ENCODE results near the gene EMILIN3. TPM values are rescaled to one million over a fixed set of nuclear protein-coding genes. Genes with fewer than 3 reads are reported as not detected.

EMILIN3 gene
- total and polyA plus RNA-seq, 2 of the 8 experiments (the other 6 are each of a cell fraction or from before 2014, with no cell fraction given): 3.8 to 5.2 TPM

DNA sequence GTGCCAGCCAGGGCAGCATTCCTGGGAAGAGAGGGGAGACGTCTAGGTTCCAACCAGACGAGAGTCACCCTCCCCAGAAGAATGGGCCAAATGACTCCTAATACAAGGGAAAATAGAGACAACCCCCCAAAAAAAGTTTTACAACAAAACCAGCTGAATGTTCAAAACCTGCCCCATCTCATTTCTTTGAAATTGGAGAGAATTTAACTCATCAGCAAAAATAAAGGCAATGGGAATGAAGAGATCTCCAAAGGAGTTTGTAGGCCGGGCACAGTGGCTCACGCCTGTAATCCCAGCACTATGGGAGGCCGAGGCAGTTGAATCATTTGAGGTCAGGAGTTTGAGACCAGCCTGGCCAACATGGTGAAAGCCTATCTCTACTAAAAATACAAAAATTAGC, 9.7 kb upstream of the EMILIN3 start (continued):
- TF ChIP-seq, protein P1, sequence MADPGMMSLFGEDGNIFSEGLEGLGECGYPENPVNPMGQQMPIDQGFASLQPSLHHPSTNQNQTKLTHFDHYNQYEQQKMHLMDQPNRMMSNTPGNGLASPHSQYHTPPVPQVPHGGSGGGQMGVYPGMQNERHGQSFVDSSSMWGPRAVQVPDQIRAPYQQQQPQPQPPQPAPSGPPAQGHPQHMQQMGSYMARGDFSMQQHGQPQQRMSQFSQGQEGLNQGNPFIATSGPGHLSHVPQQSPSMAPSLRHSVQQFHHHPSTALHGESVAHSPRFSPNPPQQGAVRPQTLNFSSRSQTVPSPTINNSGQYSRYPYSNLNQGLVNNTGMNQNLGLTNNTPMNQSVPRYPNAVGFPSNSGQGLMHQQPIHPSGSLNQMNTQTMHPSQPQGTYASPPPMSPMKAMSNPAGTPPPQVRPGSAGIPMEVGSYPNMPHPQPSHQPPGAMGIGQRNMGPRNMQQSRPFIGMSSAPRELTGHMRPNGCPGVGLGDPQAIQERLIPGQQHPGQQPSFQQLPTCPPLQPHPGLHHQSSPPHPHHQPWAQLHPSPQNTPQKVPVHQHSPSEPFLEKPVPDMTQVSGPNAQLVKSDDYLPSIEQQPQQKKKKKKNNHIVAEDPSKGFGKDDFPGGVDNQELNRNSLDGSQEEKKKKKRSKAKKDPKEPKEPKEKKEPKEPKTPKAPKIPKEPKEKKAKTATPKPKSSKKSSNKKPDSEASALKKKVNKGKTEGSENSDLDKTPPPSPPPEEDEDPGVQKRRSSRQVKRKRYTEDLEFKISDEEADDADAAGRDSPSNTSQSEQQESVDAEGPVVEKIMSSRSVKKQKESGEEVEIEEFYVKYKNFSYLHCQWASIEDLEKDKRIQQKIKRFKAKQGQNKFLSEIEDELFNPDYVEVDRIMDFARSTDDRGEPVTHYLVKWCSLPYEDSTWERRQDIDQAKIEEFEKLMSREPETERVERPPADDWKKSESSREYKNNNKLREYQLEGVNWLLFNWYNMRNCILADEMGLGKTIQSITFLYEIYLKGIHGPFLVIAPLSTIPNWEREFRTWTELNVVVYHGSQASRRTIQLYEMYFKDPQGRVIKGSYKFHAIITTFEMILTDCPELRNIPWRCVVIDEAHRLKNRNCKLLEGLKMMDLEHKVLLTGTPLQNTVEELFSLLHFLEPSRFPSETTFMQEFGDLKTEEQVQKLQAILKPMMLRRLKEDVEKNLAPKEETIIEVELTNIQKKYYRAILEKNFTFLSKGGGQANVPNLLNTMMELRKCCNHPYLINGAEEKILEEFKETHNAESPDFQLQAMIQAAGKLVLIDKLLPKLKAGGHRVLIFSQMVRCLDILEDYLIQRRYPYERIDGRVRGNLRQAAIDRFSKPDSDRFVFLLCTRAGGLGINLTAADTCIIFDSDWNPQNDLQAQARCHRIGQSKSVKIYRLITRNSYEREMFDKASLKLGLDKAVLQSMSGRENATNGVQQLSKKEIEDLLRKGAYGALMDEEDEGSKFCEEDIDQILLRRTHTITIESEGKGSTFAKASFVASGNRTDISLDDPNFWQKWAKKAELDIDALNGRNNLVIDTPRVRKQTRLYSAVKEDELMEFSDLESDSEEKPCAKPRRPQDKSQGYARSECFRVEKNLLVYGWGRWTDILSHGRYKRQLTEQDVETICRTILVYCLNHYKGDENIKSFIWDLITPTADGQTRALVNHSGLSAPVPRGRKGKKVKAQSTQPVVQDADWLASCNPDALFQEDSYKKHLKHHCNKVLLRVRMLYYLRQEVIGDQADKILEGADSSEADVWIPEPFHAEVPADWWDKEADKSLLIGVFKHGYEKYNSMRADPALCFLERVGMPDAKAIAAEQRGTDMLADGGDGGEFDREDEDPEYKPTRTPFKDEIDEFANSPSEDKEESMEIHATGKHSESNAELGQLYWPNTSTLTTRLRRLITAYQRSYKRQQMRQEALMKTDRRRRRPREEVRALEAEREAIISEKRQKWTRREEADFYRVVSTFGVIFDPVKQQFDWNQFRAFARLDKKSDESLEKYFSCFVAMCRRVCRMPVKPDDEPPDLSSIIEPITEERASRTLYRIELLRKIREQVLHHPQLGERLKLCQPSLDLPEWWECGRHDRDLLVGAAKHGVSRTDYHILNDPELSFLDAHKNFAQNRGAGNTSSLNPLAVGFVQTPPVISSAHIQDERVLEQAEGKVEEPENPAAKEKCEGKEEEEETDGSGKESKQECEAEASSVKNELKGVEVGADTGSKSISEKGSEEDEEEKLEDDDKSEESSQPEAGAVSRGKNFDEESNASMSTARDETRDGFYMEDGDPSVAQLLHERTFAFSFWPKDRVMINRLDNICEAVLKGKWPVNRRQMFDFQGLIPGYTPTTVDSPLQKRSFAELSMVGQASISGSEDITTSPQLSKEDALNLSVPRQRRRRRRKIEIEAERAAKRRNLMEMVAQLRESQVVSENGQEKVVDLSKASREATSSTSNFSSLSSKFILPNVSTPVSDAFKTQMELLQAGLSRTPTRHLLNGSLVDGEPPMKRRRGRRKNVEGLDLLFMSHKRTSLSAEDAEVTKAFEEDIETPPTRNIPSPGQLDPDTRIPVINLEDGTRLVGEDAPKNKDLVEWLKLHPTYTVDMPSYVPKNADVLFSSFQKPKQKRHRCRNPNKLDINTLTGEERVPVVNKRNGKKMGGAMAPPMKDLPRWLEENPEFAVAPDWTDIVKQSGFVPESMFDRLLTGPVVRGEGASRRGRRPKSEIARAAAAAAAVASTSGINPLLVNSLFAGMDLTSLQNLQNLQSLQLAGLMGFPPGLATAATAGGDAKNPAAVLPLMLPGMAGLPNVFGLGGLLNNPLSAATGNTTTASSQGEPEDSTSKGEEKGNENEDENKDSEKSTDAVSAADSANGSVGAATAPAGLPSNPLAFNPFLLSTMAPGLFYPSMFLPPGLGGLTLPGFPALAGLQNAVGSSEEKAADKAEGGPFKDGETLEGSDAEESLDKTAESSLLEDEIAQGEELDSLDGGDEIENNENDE (IDR thresholded peaks at IDR 0.05; ENCODE audit: insufficient replicate concordance, low read length): no peak
- TF ChIP-seq CBX5 (IDR thresholded peaks at IDR 0.05; ENCODE audit: low read depth, low read length): no peak
- no peak for TF ChIP-seq CREB1 (IDR thresholded peaks at IDR 0.05)
- no peak for TF ChIP-seq HDAC2 (IDR thresholded peaks at IDR 0.05; ENCODE audit: borderline replicate concordance in 1 of 2, low read depth in 2 of 2, low read length in 2 of 2)
- TF ChIP-seq KDM1A (IDR thresholded peaks at IDR 0.05; ENCODE audit: borderline replicate concordance, low read length): no peak
- TF ChIP-seq BRCA1 (IDR thresholded peaks at IDR 0.05; ENCODE audit: low read depth, low read length): no peak
- TF ChIP-seq ATF3 (IDR thresholded peaks at IDR 0.05; ENCODE audit: insufficient read depth, low read depth, low read length): no peak
- no peak for TF ChIP-seq TAF1 (IDR thresholded peaks at IDR 0.05; ENCODE audit: low read depth, low read length)
- TF ChIP-seq EGR1 (IDR thresholded peaks at IDR 0.05; ENCODE audit: borderline replicate concordance, low read depth, low read length): no peak
- TF ChIP-seq SP4 (IDR thresholded peaks at IDR 0.05; ENCODE audit: low read length): no peak
- no peak for TF ChIP-seq SIRT6 (IDR thresholded peaks at IDR 0.05; ENCODE audit: low read length)
- no peak for TF ChIP-seq SIN3A (conservative IDR thresholded peaks at IDR 0.05 in 1 of 2, IDR thresholded peaks at IDR 0.05 in 1 of 2; ENCODE audit: low read depth in 1 of 2, low read length in 2 of 2)

Measured in H1 (cell line).